GM18861 (cell line): ENCODE data around the gene VAMP8.
"Not testable (repeated sequence)": the region's sequence is repeated elsewhere in the genome, so short reads cannot be mapped to it uniquely, and the experiment has no call there.

Experiments
- ATAC-seq: cut with Tn5 transposase; IDR thresholded peaks from one replicate; pipeline ENCODE4 v1.9.1; 2021; ENCODE audit not compliant: unreplicated experiment

Gene VAMP8

DNA sequence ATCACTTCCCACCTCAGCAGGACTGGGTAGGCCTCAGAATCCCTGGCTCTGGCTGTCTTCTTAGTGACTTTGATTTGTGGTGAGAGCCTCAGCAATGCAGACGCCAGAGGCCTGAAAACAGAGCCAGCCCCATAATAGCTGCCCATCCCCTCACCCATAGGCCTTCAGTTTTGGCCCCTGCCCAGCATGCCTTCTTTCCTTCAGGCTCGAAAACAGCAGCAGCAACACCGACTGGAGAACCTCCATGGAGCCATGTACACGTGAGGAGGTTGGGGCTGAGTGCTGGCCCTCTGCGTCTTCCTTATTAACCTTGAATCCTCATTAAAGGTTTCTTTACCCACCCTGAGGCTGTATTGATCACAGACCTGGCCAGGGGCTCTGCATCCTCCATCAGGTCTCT is 19.9 kb downstream of the VAMP8 start:
- ATAC-seq = no peak

DNA sequence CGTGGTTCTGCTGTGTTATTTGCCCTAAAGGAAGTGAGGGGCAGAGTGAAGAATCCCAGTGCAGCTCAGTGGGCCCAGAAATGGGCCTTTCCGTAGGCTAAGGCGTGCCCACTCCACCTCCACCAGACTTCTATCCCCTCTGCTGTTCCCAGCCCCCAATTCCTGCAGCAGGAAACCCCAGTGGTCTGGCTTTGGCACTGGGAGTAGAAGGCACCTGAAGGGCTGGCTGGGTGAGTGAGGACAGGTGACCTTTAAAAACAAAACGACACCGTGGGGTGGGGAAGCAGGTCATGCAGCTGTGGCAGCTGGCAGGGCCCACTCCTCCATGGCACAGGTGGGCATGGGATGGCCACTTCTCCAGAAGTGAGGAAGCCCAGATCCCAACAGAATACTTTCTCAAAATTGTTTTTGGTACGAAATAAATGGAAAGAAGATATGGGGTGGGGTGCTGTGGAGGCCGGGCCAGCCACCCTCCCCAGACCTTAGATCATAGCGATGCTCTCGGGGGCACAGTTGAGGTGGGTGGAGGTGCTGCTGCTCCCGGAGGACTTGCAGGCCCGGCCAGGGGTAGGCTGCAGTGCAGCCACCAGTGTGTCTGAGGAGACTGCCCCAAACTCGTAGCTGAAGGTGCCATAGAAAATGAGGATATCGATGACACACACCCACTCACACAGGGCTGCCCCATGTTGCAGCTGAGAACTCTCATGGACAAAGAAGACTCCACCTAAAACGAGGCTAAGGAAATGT is 21.4 kb downstream of the VAMP8 start:
- no peak for ATAC-seq

DNA sequence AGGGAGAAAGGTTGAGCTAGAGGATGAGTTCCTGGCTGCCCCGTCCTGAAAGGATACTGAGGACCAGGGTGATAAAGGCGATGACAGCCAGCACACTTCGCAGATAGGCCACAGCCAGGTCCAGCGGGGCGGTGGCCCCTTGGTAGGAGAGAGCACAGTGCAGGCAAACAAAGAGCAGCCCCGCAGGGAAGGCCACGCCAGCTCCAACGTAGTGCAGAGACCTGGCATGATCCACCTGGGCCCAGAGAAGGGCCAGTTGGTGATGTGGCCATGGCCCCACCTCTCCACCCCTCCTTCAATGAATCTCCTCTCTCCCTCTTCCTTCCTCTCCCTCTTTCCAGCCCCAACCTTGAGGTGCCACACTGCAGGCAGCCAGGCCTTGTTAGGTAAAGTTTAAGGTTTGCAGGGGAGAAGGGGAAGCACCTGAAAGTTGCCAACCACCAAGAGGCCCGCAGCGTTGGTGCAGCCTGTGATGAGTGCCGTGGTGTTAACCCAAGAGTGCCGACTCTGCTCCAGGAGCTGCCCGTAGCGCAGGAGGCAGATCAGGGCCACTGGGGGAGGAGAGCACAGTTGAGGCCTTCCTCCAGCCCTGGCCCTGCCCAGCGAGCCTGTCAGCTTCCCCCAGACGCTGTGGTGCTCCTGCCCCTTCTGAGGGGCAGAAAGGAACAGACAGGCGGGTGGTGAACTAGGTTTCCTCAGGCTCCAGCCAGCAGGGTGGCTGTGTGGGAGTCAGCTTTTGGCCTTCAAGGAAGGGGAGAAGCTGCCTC is 22.3 kb downstream of the VAMP8 start:
- no peak for ATAC-seq

DNA sequence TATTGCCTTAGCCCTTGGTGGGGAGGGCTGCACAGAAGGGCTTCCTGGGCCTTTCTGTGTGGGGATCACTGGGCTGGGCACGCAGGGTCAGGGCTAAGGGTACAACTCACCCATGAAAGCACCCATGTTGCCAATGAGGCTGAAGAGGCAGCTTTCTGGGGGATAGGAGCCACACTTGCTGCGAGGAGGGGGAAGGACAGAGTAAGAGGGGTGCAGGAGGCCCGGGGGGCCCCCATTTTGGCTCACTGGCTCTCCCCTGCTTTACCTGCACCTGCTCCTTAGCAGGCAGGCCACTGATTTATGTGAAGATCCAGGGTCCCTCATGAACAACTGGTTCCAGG is 22.8 kb downstream of the VAMP8 start:
- ATAC-seq = no peak

DNA sequence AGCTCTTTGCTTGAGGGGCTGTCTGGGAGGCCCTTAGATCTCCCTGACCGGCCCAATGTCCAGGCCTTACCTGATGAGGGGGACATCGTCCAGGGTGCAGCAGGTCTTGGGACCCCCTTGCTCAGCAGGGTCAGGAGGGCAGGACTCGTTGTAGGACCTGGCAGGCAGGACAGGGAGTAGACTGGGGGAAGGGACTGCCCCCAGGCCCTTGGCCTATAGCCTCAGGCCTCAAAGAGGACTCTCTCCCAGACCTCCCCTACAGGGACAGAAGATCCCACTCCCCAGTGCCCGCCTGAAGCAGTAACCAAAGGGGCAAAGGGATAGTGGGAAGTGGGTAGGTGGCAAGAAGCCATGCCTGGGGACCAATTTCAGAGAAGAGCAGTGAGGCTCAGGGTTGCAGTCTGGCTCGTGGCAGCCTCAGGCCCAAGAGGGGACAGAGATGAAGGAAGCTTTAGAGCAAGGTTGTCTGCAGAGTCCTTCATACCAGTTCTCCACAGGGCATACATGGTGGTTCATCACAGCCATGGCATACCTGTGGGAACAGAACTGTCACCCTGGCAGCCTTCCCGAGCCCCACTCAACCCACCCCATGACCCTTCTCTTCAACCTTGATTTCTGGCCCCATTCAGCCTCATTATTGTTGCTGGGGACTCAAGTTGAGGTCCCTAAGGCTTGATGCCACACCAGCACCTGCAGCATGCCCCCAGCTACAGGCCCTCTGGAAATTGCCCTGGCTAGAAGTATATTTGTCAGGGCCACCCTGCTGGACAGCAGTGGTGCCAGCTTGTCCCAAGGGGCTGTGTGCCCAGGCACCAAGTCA is 23.8 kb downstream of the VAMP8 start:
- ATAC-seq = no peak

DNA sequence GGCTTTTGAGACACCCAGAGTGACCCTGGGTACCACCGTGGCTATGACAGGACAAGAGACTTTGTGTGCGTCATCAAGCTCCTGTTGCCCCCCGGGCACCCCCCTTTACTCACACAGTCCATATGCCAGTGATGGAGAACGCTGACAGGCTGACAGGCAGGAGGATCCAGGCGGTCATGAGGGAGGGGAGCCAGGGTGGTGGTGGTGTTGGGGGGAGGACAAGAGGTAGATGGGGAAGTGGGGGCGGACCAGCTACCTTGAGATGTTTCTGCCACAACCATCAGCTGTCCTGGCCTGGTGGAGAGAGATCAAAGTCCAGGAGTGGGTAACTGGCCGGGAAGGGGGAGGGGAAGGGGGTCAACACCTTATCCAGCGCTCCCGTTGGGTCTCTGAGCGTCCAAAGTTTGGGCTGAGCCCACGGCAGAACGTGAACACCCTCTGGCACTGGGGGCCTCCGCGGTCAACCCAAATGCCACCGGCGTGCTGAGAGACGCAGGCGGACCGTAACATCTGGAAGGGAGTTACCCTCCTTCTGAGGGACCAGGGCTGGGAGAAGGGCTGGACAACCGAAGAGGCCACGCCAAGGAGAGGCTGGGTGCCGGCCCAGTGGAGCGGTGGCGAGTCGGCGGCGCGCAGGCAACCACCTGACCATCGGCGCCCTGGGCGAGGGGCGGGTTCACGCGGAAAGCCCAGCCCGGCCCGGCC is 24.5 kb downstream of the VAMP8 start:
- ATAC-seq = peak; percentile 30

DNA sequence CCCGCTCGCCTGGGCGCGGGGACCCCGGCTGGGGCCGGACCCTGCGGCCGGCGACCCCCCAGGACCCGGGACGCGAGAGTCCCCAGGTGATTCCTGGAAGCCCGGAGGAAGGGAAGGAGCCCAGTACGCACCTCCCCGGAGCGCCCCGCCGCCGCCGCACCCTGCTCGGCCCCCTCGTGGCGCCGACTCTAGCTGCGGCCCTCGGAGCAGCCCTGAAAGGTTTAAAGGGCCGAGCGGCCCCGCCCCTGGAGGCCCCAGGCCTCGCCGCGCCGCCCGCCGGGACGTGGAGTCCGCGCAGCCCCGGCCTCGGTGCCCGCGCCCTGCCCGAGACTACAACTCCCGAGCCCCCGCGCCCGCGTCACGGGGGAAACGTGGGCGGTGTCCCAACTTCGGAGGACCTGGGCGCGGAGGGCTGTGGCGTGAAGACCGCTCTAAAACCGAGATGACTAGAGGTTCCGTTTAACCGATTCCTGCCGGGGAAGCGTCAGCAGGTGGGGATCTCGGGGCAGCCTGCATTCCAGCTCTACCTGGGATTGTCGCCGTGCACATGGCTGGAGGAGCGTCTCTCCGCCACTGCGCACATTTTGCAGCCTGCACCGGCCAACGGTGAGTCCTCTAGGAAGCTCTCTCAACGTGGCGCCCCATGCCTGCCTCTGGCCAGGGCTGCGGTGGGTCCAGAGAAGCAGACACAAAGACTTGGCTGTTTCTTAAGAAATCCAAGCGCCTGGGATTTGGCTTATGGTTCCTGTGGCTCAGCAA is 25.3 kb downstream of the VAMP8 start, which contains the start of gene TMEM150A:
TSS of gene TMEM150A (minus strand) at position 223 of the 759 bp plus-strand sequence. CDS start 750 bp downstream, outside the sequence.
- peak; percentile 95 for ATAC-seq

DNA sequence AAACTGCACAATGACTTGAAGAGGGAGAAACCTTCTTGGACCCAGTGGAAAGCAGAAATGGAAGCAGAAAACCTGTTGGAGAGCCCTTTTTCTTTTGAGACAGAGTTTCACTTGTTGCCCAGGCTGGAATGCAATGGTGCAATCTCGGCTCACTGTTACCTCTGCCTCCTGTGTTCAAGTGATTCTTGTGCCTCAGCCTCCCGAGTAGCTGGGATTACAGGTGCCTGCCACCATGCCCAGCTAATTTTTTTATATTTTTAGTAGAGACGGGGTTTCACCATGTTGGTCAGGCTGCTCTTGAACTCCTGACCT is 26.7 kb downstream of the VAMP8 start:
- ATAC-seq = not testable (repeated sequence)

DNA sequence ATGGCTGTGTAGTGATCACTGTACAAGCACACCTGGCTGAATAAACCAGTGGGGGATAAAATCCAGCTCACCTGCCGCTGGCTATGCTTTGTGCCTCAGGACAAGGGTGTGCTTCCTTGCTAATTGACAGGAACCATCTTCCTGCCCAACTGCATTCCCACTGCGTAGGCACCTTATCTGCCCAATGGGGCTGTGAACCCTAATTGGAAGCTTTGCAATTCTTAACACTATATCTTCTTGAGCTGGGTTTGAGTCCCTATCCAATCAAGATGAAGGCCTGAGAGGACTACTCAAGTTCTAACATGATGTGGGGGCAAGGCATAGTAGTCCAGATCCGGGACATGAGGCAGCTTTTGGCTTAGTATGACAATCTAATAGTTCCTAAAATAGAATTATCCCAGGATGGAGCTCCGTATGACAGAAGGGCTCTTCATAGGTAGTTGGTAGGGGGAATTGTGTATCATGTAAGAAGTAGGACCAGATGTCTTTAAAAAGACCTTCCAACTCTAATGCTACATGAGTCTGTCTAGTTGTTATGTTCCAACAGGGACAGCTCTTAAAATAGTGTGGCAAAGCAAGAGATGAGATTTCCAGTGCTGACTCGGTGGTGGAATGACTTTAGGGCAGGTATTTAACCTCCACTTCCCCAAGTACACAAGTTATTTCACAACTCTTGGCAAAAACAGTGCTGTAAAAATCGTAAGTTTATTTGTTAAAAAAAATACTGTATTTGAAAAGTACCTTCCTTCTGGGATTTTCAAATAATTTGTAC is 27.4 kb downstream of the VAMP8 start:
- ATAC-seq = no peak

DNA sequence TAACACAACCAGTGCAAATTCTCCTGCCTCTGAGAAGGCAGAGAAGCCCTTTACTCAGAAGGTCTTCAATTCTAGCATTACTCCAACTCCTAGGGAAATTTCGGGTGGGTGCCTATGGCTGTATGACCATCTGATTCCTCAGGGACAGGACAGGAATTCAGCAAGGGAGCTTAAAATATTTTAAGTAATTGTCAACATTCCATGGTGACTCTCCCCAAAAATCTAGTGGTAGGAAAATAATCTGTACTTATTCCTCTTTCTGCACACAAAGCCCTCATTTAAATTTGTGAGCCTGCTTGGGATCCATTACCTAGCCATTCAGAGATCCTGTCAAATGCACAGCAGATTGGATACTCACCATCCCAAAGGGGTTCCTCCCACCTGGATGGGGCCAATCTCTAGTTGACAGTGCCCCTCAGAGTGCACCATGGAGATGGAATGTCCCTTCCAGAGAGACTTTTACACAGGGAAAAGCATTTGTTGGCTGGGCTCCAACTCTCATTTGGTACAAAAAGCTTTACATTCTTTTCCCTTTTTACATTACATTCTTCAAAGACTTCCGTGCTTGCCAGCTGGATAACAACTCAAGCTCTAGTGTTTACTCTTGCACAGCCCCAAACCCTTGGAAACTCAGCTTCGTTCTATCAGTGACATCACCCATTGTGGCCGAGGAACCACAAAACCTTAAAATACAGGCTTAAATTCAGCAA is 28.2 kb downstream of the VAMP8 start:
- ATAC-seq = no peak

DNA sequence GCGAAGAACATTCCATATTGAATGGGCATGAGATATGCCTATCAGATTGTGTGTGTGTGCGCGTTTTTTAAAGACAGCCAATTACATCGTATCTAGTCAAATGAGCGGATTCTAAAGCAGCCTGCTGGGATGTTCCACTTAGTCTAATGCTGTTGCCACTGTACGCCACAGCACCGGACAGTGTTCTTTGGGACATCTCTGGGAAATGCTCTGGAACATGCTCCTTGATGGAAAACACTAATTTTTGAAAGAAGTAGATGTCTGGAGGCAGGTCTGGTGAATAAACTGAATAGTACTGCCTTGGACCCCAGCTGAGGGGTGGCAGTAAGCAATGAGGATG is 28.7 kb downstream of the VAMP8 start:
- no peak for ATAC-seq

DNA sequence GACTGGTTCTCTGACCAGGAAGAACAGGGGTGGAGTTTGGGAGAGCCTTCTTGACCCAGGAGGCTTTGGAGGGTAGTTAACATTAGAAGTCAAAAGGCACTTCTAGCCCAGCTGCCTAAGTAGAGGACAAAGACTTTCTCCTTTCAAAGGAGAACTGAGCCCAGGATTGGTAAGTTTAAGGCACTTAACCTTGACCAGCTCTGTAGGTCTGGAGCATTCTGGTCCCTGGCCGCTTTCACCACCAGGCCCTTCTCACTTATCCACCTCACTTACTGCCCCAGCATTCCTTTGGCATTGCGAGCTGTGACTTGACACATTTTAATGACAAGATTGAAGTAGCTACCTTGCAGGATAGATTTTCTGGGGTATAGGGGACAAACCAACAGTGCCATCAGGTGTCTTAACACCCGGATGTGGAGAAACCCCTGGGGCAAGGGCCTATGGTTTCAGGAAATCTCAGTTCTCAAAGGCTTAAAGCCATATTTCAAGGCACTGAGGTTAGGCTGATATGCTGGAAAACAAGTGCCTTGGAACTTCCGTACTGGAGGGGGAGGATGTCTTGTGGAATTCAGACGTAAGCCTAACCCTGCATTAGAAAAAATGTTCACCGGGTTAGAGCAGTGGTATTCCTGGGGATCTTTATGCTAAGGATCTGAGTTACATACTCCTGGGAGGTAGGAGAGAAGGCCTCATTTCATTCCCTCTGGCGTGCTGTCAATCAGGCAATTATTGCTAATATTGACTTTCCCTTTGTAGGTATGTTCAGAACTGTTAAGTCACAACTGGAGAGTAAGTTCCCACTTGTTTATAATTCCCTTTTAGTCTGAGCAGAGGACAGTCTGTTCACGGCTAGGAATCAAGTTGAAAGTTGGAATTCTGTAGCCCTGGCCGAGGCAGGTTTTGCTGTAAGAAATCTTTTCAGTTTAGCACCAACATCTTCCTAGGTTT is 30.2 kb downstream of the VAMP8 start:
- ATAC-seq = no peak

DNA sequence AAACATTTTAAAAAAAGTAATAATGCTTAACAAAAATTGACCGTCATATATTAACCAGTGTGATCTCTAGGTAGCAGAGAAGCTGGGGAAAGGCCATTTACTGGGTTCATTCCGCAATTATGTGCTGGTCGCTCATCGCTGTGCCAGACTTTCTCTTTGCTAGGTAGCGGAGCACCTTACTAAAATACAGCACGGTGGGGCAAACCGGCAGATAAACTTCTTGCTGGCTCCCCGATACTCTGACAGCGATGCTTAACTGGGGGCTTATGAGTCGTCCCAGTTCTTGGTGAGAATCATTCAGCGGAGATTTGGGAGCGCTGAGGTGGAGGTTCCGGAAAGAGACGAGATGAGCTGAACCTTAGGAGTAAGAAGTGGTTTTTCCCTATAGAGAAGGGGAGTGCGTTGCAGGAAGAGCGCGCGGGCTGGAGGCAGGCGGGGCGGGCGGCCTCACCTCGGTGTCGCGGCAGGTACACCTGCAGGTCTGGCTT is 33.9 kb downstream of the VAMP8 start:
- ATAC-seq = no peak

DNA sequence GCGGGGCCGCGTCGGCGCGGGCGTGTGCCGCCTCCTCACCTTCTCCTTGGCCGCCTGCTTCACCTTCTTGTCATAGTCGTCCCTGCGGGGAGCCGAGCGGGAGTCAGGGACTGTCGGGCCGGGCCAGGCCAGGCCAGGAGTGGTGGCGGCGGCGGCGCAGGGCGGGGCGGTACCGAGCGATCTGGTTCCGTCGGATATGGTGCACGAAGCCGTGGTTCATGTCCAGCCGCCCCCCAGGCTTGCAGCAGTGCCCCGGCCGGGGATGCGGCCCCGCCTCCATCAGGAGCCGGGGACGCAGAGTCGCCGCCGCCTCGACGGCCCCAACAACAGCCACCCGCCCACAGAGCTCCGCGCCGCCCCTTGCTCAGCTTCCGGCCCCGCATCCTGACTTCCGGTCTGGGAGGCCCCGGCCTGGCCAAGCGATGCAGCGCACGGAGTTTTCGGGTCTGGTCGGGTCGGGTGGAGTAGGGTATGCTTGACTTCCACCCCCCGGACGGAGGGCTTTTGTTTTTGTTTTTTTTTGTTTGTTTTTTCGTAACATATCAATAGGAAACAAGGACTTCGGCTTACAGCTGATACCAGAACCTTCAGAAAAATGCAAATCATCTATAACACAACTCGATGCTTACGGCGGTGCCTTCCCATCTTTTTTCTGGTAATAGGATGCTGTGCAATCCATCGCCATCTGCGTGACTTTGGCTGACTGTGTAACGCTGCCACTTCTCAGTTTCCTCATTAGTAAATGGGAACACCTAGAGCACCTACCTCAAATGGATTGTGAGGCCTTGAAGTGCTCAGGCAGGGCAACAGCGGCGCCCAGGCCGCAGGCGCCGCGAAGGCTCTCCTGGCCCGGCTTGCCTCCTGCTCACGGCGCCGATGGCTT is 34.6 kb downstream of the VAMP8 start, which contains the start of gene C2orf68:
TSS of gene C2orf68 (minus strand) at position 362 of the 883 bp plus-strand sequence. CDS start at position 280, 82 bp downstream.
- peak; percentile 57 for ATAC-seq

DNA sequence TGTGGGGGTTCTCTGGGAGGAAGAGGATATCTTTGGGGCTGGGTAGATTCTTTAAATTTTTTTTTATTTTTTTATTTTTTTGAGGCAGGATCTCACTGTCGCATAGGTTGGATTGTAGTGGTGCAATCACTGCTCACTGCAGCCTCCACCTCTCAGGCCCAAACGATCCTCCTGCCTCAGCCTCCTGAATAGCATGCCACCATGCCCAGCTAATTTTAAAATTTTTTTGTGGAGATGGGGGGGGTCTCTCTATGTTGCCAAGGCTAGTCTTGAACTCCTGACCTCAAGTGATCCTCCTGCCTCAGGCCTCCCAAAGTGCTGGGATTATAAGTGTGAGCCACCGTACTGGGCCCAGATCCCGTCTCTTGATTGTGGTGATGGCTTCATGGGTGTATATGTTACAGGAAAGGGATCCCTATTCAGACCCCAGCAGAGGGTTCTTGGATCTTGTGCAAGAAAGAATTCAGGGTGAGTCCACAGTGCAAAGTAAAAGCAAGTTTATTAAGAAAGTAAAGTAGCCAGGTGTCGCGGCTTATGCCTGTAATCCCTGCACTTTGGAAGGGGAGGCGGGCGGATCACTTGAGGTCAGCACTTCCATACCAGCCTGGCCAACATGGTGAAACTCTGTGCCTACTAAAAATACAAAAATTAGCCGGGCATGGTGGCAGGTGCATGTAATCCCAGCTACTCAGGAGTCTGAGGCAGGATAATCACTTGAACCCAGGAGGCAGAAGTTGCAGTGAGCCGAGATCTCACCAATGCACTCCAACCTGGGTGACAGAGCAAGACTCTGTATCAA is 36.5 kb downstream of the VAMP8 start:
- no peak for ATAC-seq

DNA sequence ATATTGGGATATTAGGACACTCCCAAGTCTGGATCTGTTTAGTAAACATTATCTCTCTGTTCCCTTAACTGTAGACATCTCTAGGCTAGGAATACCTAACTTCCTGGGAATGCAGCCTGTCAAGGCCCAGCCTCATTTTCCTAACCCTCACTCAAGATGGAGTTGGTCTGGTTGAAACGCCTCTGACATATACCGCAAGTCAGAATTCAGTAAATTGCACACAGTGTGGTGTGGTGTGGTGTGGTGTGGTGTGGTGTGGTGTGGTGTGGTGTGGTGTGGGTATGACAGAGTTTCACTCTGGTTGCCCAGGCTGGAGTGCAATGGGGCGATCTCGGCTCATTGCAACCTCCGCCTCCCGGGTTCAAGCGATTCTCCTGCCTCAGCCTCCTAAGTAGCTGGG is 37.4 kb downstream of the VAMP8 start:
- not testable (repeated sequence) for ATAC-seq
